Body of pancreas (tissue), 4 donors: ENCODE measurements around the gene SETD6.

ENCODE experiments used
- POLR2A ChIP-seq, 3 donors: fragments of 450-650 bp; IDR thresholded peaks; one replicate each; pipeline ENCODE4 v1.6.1; 2016; ENCODE audit warnings: antibody characterized with exemption in 3 of 3, mild to moderate bottlenecking in 2 of 3
- TF ChIP-seq, protein P1 (sequence below), 7 experiments: fragments of 450-650 bp in 4 of 7; fragments of 200-600 bp in 3 of 7; sonication (generic) in 3 of 7; IDR thresholded peaks; one replicate each; pipeline ENCODE4 v1.5.1; 2016 to 2019; ENCODE audit warnings: antibody characterized with exemption in 7 of 7

- TF ChIP-seq, protein P1, sequence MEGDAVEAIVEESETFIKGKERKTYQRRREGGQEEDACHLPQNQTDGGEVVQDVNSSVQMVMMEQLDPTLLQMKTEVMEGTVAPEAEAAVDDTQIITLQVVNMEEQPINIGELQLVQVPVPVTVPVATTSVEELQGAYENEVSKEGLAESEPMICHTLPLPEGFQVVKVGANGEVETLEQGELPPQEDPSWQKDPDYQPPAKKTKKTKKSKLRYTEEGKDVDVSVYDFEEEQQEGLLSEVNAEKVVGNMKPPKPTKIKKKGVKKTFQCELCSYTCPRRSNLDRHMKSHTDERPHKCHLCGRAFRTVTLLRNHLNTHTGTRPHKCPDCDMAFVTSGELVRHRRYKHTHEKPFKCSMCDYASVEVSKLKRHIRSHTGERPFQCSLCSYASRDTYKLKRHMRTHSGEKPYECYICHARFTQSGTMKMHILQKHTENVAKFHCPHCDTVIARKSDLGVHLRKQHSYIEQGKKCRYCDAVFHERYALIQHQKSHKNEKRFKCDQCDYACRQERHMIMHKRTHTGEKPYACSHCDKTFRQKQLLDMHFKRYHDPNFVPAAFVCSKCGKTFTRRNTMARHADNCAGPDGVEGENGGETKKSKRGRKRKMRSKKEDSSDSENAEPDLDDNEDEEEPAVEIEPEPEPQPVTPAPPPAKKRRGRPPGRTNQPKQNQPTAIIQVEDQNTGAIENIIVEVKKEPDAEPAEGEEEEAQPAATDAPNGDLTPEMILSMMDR (IDR thresholded peaks at IDR 0.05), result no peak
- TF ChIP-seq POLR2A (IDR thresholded peaks at IDR 0.05), result no peak
These were observed 22.6 kb upstream of the SETD6 start for GRCh38 chr16:58492735-58493134.
